ENCODE results near the gene XPO6. TPM values are rescaled to one million over a fixed set of nuclear protein-coding genes. Genes with fewer than 3 reads are reported as not detected.
A peak's percentile ranks its signal among the peaks of the same experiment; 100 is the strongest.

XPO6 gene
- total and polyA plus RNA-seq, 4 donors = 27.5 to 50.0 (median 36.0) TPM

GRCh38 chr16:28105297-28105696 lies 106.5 kb downstream of the XPO6 start:
- no peak overlapping the region for H3K9ac ChIP-seq (ENCODE audit: low read depth in 1 of 2, low read length in 2 of 2)
- TF ChIP-seq YY1 (IDR thresholded peaks at IDR 0.05) = no peak
- TF ChIP-seq MAX (IDR thresholded peaks at IDR 0.05) = no peak
- peak; percentile 16 to 21 for TF ChIP-seq HNF4A (conservative IDR thresholded peaks at IDR 0.05)
- no peak for TF ChIP-seq ATF3 (IDR thresholded peaks at IDR 0.05)
- TF ChIP-seq EGR1 (IDR thresholded peaks at IDR 0.05; ENCODE audit: low read depth in 2 of 2) = no peak
- no peak for TF ChIP-seq GABPA (IDR thresholded peaks at IDR 0.05 in 1 of 2, conservative IDR thresholded peaks at IDR 0.05 in 1 of 2)
- TF ChIP-seq NR2F2 (IDR thresholded peaks at IDR 0.05) = no peak
- TF ChIP-seq REST (IDR thresholded peaks at IDR 0.05) = no peak
- TF ChIP-seq TAF1 (conservative IDR thresholded peaks at IDR 0.05) = no peak
- no peak for TF ChIP-seq HNF4G (IDR thresholded peaks at IDR 0.05)
- no peak for TF ChIP-seq SP1 (IDR thresholded peaks at IDR 0.05)
- peak in 1 of 2 donors; percentile 41 for TF ChIP-seq RAD21 (IDR thresholded peaks at IDR 0.05)
- no peak for TF ChIP-seq FOXA1 (IDR thresholded peaks at IDR 0.05)
- TF ChIP-seq ZBTB33 (IDR thresholded peaks at IDR 0.05) = no peak
- TF ChIP-seq JUND (IDR thresholded peaks at IDR 0.05) = no peak
- no peak for TF ChIP-seq RXRA (IDR thresholded peaks at IDR 0.05)
- no peak for TF ChIP-seq CTCF (IDR thresholded peaks at IDR 0.05; ENCODE audit: low read depth, low read length, missing input control)
- peak overlapping the region; percentile 43 to 55 for H3K27ac ChIP-seq (ENCODE audit: low read depth in 1 of 2, low read length in 2 of 2)
- peaks cover 13 to 64% (median 54%) of the 10 kb centered on the region in 4 donors for H3K36me3 ChIP-seq (ENCODE audit: control insufficient read depth in 4 of 4, insufficient read depth in 3 of 4, low read depth in 1 of 4, low read length in 3 of 4)
- no peaks in the 10 kb centered on the region for H3K9me3 ChIP-seq (ENCODE audit: control insufficient read depth in 4 of 4, low read length in 3 of 4)
- DNase-seq (ENCODE audit: low spot score) = no peak
- no peaks in the 10 kb centered on the region for H3K27me3 ChIP-seq (ENCODE audit: control insufficient read depth in 4 of 4, insufficient read depth in 4 of 4, low read length in 3 of 4)
- WGBS = 27% methylated on average over 3 of the region's 3 CpGs
- H3K4me1 ChIP-seq (ENCODE audit: control insufficient read depth in 4 of 4, insufficient read depth in 4 of 4, low read length in 3 of 4) = peaks cover 5 to 31% (median 28%) of the 10 kb centered on the region in 4 donors
- no peak overlapping the region for H3K4me3 ChIP-seq (ENCODE audit: low read depth in 1 of 3, low read length in 3 of 3)
